DND-41 (cell line): ENCODE measurements around the gene SHISA9.

Experiments
- ATAC-seq: fragments of 200-7000 bp; cut with Tn5 transposase; 3 replicates; pipeline ENCODE4 v1.9.1; 2021; ENCODE audit warnings: low read depth; ENCODE audit not compliant: insufficient read depth
- DNase-seq: peaks from one replicate; pipeline ENCODE4 v3.0.0-alpha.2; 2020
- H2AFZ ChIP-seq: 2 replicates; pipeline ENCODE4 v1.6.0; 2012; ENCODE audit warnings: low read depth, low read length
- H3K27ac ChIP-seq: 2 replicates; pipeline ENCODE4 v1.5.1; 2012; ENCODE audit warnings: low read length, inconsistent platforms
- H3K27me3 ChIP-seq: fragments of 200-600 bp; sonication (generic); 2 replicates; pipeline ENCODE4 v1.6.0; 2012; ENCODE audit warnings: low read length, mild to moderate bottlenecking, inconsistent platforms; ENCODE audit not compliant: insufficient read depth, poor library complexity
- H3K36me3 ChIP-seq: 2 replicates; pipeline ENCODE4 v1.5.1; 2012; ENCODE audit warnings: low read length, inconsistent platforms; ENCODE audit not compliant: insufficient read depth
- H3K4me1 ChIP-seq: 2 replicates; pipeline ENCODE4 v1.5.1; 2012; ENCODE audit warnings: mild to moderate bottlenecking, low read length; ENCODE audit not compliant: insufficient read depth
- H3K4me2 ChIP-seq: 2 replicates; pipeline ENCODE4 v1.6.0; 2012; ENCODE audit warnings: mild to moderate bottlenecking, moderate library complexity, low read length, inconsistent platforms; ENCODE audit not compliant: insufficient read depth
- H3K4me3 ChIP-seq, 2 experiments: fragments of 200-600 bp in 1 of 2; shearing (Covaris generic) in 1 of 2; 2 replicates each; pipeline ENCODE4 v1.5.1; 2012 to 2016; ENCODE audit warnings: inconsistent platforms in 2 of 2, low read length in 2 of 2, mild to moderate bottlenecking in 2 of 2, low read depth in 1 of 2, moderate library complexity in 1 of 2
- H3K79me2 ChIP-seq: 2 replicates; pipeline ENCODE4 v1.6.0; 2012; ENCODE audit warnings: low read length, inconsistent platforms; ENCODE audit not compliant: insufficient read depth
- H3K9ac ChIP-seq: 2 replicates; pipeline ENCODE4 v1.6.0; 2012; ENCODE audit warnings: low read depth, mild to moderate bottlenecking, inconsistent platforms, low read length, moderate library complexity
- H3K9me3 ChIP-seq: 2 replicates; pipeline ENCODE4 v1.5.1; 2012; ENCODE audit warnings: low read length, moderate library complexity, mild to moderate bottlenecking, inconsistent platforms; ENCODE audit not compliant: insufficient read depth, severe bottlenecking
- H4K20me1 ChIP-seq: 2 replicates; pipeline ENCODE4 v1.6.0; 2012; ENCODE audit warnings: low read length; ENCODE audit not compliant: insufficient read depth
- EZH2 ChIP-seq: IDR thresholded peaks from 3 replicates; pipeline ENCODE4 v1.6.1; 2012; ENCODE audit warnings: borderline replicate concordance, low read depth, mild to moderate bottlenecking, moderate library complexity, low read length, inconsistent platforms; ENCODE audit not compliant: severe bottlenecking
- TF ChIP-seq, protein P1 (sequence below): IDR thresholded peaks from 2 replicates; pipeline ENCODE4 v1.5.1; 2012; ENCODE audit warnings: borderline replicate concordance, low read length, moderate library complexity, mild to moderate bottlenecking; ENCODE audit not compliant: poor library complexity, severe bottlenecking; ENCODE audit errors: extremely low read depth

SHISA9 gene

DNA sequence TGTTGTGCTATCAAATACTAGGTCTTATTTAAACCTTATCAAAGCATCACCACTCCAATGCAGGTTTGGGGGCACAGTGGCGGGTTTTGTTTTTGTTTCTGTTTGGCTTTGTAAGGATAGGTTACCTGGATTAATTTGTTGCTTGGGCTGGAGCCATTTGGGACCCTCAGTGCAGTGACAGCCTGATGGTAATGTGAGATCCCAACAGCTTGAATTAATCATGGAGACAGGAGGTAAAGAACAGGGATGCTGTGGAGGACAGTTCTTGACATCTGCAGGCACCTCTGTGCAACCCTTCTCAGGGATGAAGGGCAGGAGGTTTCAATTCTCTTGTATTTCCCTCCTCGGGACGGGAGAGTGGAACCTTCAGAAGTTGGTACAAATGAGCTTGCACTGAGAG, 40.5 kb downstream of the SHISA9 start:
- Histone ChIP-seq H3K4me2 (no peak overlapping the region), H3K27ac (no peak overlapping the region), H3K9ac (no peak overlapping the region), H3K79me2 (no peaks in the 10 kb centered on the region), H3K36me3 (no peaks in the 10 kb centered on the region), H4K20me1 (no peaks in the 10 kb centered on the region), H3K27me3 (no peaks in the 10 kb centered on the region), H3K9me3 (no peaks in the 10 kb centered on the region), H3K4me3 (no peak overlapping the region), H3K4me1 (no peaks in the 10 kb centered on the region), H2AFZ (no peak overlapping the region)
- TF ChIP-seq EZH2 = no peak
- TF ChIP-seq, protein P1, sequence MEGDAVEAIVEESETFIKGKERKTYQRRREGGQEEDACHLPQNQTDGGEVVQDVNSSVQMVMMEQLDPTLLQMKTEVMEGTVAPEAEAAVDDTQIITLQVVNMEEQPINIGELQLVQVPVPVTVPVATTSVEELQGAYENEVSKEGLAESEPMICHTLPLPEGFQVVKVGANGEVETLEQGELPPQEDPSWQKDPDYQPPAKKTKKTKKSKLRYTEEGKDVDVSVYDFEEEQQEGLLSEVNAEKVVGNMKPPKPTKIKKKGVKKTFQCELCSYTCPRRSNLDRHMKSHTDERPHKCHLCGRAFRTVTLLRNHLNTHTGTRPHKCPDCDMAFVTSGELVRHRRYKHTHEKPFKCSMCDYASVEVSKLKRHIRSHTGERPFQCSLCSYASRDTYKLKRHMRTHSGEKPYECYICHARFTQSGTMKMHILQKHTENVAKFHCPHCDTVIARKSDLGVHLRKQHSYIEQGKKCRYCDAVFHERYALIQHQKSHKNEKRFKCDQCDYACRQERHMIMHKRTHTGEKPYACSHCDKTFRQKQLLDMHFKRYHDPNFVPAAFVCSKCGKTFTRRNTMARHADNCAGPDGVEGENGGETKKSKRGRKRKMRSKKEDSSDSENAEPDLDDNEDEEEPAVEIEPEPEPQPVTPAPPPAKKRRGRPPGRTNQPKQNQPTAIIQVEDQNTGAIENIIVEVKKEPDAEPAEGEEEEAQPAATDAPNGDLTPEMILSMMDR = no peak
- ATAC-seq (no peak), DNase-seq (no peak)

DNA sequence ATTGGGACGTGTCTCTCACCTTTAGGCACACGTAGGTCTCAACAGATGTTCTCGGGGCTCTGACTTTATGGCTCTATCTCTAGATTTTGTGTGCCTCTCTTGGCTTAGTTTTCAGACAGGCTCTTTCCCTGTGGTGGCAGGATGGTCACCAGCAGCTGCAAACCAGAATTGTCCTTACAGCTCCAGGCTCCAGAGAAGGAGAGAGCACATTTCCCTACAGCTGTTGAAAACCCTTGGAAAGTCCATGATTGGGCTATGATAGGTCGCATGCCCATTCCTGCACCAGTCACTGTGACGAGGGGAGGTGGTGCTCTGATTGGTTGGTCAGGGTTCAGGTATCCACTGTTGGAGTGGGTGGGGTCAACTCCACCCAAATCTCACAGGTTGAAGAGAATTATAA, 41.5 kb downstream of the SHISA9 start:
- Histone ChIP-seq H3K4me3 (no peak overlapping the region), H3K4me1 (no peaks in the 10 kb centered on the region), H2AFZ (no peak overlapping the region), H4K20me1 (no peaks in the 10 kb centered on the region), H3K27me3 (no peaks in the 10 kb centered on the region), H3K27ac (no peak overlapping the region), H3K36me3 (no peaks in the 10 kb centered on the region), H3K4me2 (no peak overlapping the region), H3K79me2 (no peaks in the 10 kb centered on the region), H3K9me3 (no peaks in the 10 kb centered on the region), H3K9ac (no peak overlapping the region)
- no peak for ATAC-seq
- TF ChIP-seq, protein P1 = no peak
- no peak for TF ChIP-seq EZH2
- no peak for DNase-seq

DNA sequence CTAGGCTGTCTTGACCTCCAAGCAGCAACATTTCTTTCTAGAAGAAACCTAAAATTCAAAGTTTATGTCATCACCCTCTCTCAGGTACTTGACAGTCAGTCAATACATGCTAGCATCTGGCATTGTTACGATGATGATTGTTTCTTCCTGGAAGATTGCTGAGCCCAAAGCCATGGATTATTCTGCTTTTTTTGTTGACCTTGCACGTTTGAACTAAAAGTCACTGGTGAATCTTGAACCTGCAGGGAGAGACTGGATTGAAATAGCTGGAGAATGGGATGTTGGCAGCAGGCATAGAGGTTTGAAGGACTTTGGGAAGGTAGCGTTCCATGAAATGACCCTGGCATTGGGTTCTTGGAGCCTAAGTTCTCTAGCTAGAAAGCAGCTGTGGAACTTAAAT, 42.9 kb downstream of the SHISA9 start:
- no peak overlapping the region for H3K4me3 ChIP-seq
- ATAC-seq (no peak), DNase-seq (no peak)
- H3K4me2 ChIP-seq = no peak overlapping the region
- TF ChIP-seq EZH2 = no peak
- TF ChIP-seq, protein P1 = no peak
- no peaks in the 10 kb centered on the region for H3K79me2 ChIP-seq
- H2AFZ ChIP-seq = no peak overlapping the region
- no peaks in the 10 kb centered on the region for H4K20me1 ChIP-seq
- H3K9ac ChIP-seq = no peak overlapping the region
- no peaks in the 10 kb centered on the region for H3K36me3 ChIP-seq
- no peaks in the 10 kb centered on the region for H3K4me1 ChIP-seq
- no peaks in the 10 kb centered on the region for H3K9me3 ChIP-seq
- H3K27me3 ChIP-seq = no peaks in the 10 kb centered on the region
- H3K27ac ChIP-seq = no peak overlapping the region

DNA sequence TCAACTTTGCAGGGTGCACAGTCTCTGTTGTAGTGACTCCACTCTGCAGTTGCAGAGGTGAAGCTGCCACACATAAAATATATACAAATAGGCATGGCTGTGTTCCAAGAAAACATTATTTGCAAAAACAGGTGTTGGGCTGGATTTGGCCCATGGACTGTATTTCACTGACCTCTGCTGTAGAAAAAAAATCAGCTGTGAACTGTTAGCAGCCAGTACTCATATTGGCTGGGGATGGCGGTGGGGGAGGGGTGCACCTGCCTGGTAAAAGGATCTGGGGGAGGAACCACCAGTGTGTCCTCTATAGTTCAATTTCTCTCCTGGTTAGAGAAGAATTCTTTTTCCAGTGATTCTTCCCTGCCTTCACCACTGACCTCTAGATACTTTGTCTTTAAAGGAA, 50.0 kb downstream of the SHISA9 start:
- no peaks in the 10 kb centered on the region for H3K9me3 ChIP-seq
- no peak overlapping the region for H3K4me2 ChIP-seq
- ATAC-seq (no peak), DNase-seq (no peak)
- no peak overlapping the region for H3K27ac ChIP-seq
- no peaks in the 10 kb centered on the region for H3K4me1 ChIP-seq
- no peaks in the 10 kb centered on the region for H4K20me1 ChIP-seq
- H3K4me3 ChIP-seq = no peak overlapping the region
- H3K79me2 ChIP-seq = no peaks in the 10 kb centered on the region
- no peaks in the 10 kb centered on the region for H3K36me3 ChIP-seq
- TF ChIP-seq EZH2 = no peak
- TF ChIP-seq, protein P1 = no peak
- no peaks in the 10 kb centered on the region for H3K27me3 ChIP-seq
- no peak overlapping the region for H2AFZ ChIP-seq
- H3K9ac ChIP-seq = no peak overlapping the region
